Mesenchymal stem cell (in vitro differentiated cells and primary cell): Measurements from ENCODE around the gene IFI44L.

Experiments
- DNase-seq: peaks from one replicate; pipeline ENCODE4 v3.0.0-alpha.2; 2013
- H2AFZ ChIP-seq: one replicate; pipeline ENCODE4 v1.6.1; 2013; ENCODE audit warnings: low read depth, mild to moderate bottlenecking, control low read depth, inconsistent platforms, low read length, moderate library complexity
- H2AK5ac ChIP-seq: 2 replicates; pipeline ENCODE4 v1.6.1; 2013; ENCODE audit warnings: low read length, moderate library complexity, mild to moderate bottlenecking, inconsistent platforms; ENCODE audit not compliant: severe bottlenecking
- H2BK120ac ChIP-seq: one replicate; pipeline ENCODE4 v1.6.1; 2013; ENCODE audit warnings: low read depth, mild to moderate bottlenecking, inconsistent platforms, low read length, moderate library complexity
- H2BK12ac ChIP-seq, 2 experiments: one replicate each; pipeline ENCODE4 v1.6.1; 2013; ENCODE audit warnings: inconsistent platforms in 2 of 2, low read length in 2 of 2, mild to moderate bottlenecking in 2 of 2, moderate library complexity in 2 of 2, control low read depth in 1 of 2
- H2BK15ac ChIP-seq: one replicate; pipeline ENCODE4 v1.6.1; 2013; ENCODE audit warnings: mild to moderate bottlenecking, low read depth, inconsistent platforms; ENCODE audit not compliant: poor library complexity, severe bottlenecking
- H2BK5ac ChIP-seq: 2 replicates; pipeline ENCODE4 v1.6.1; 2013; ENCODE audit warnings: low read depth, mild to moderate bottlenecking, low read length, control low read depth, inconsistent platforms; ENCODE audit not compliant: poor library complexity, severe bottlenecking
- H3K14ac ChIP-seq, 2 experiments: one replicate each; pipeline ENCODE4 v1.6.1; 2013; ENCODE audit warnings: inconsistent platforms in 2 of 2, low read length in 2 of 2, control low read depth in 1 of 2, mild to moderate bottlenecking in 1 of 2, moderate library complexity in 1 of 2
- H3K18ac ChIP-seq, 2 experiments: one replicate each; pipeline ENCODE4 v1.6.1; 2013; ENCODE audit warnings: inconsistent platforms in 2 of 2, low read length in 2 of 2, control low read depth in 1 of 2, low read depth in 1 of 2, mild to moderate bottlenecking in 1 of 2
- H3K23ac ChIP-seq, 2 experiments: one replicate each; pipeline ENCODE4 v1.6.1; 2013; ENCODE audit warnings: inconsistent platforms in 2 of 2, low read length in 2 of 2, mild to moderate bottlenecking in 2 of 2, moderate library complexity in 2 of 2, control low read depth in 1 of 2
- H3K27ac ChIP-seq: 2 replicates; pipeline ENCODE4 v1.5.1; 2013; ENCODE audit warnings: mild to moderate bottlenecking, moderate library complexity, low read length, control low read depth, inconsistent platforms; ENCODE audit not compliant: poor library complexity, severe bottlenecking
- H3K27me3 ChIP-seq, 2 experiments: 2 replicates each; pipeline versions ENCODE4 v1.6.1 to v1.7.0; 2013; ENCODE audit warnings: low read length in 2 of 2, mild to moderate bottlenecking in 2 of 2, moderate library complexity in 2 of 2, control low read depth in 1 of 2, inconsistent platforms in 1 of 2; ENCODE audit not compliant: control insufficient read depth in 1 of 2, insufficient read depth in 1 of 2
- H3K36me3 ChIP-seq, 2 experiments: 2 replicates each; pipeline versions ENCODE4 v1.6.1 to v1.7.0; 2013; ENCODE audit warnings: low read length in 2 of 2, control low read depth in 1 of 2, inconsistent platforms in 1 of 2, low read depth in 1 of 2, mild to moderate bottlenecking in 1 of 2; ENCODE audit not compliant: insufficient read depth in 2 of 2, control insufficient read depth in 1 of 2
- H3K4ac ChIP-seq, 2 experiments: one replicate each; pipeline ENCODE4 v1.6.1; 2013; ENCODE audit warnings: inconsistent platforms in 2 of 2, low read length in 2 of 2, mild to moderate bottlenecking in 2 of 2, moderate library complexity in 2 of 2, control low read depth in 1 of 2, low read depth in 1 of 2
- H3K4me1 ChIP-seq: 2 replicates; pipeline ENCODE4 v1.6.1; 2013; ENCODE audit warnings: low read depth, low read length, control low read depth; ENCODE audit not compliant: control insufficient read depth, insufficient read depth
- H3K4me2 ChIP-seq: 2 replicates; pipeline ENCODE4 v1.6.1; 2013; ENCODE audit warnings: low read length, mild to moderate bottlenecking, inconsistent platforms; ENCODE audit not compliant: poor library complexity, severe bottlenecking
- H3K4me3 ChIP-seq, 2 experiments: 2 replicates each; pipeline versions ENCODE4 v1.5.1 to v1.7.0; 2013; ENCODE audit warnings: low read length in 2 of 2, mild to moderate bottlenecking in 2 of 2, control low read depth in 1 of 2, low read depth in 1 of 2; ENCODE audit not compliant: insufficient read depth in 1 of 2
- H3K79me1 ChIP-seq: replicated peaks from 2 replicates; pipeline ENCODE4 v1.6.1; 2013; ENCODE audit warnings: mild to moderate bottlenecking, control low read depth, low read length, inconsistent platforms; ENCODE audit not compliant: poor library complexity, severe bottlenecking
- H3K9ac ChIP-seq: 2 replicates; pipeline ENCODE4 v1.7.0; 2013; ENCODE audit warnings: mild to moderate bottlenecking, low read length, moderate library complexity
- H3K9me3 ChIP-seq: 2 replicates; pipeline ENCODE4 v1.7.0; 2013; ENCODE audit warnings: mild to moderate bottlenecking, low read length; ENCODE audit not compliant: control insufficient read depth
- H4K8ac ChIP-seq: one replicate; pipeline ENCODE4 v1.6.1; 2013; ENCODE audit warnings: inconsistent platforms, mild to moderate bottlenecking, low read length, moderate library complexity
- H4K91ac ChIP-seq: one replicate; pipeline ENCODE4 v1.6.1; 2013; ENCODE audit warnings: mild to moderate bottlenecking, low read length, inconsistent platforms
- WGBS: methylation state at CpG from one replicate; pipeline ENCODE4 v1.1.7; 2013; ENCODE audit warnings: mixed read lengths; 5-methylcytosine and 5-hydroxymethylcytosine counted together

The IFI44L gene

DNA sequence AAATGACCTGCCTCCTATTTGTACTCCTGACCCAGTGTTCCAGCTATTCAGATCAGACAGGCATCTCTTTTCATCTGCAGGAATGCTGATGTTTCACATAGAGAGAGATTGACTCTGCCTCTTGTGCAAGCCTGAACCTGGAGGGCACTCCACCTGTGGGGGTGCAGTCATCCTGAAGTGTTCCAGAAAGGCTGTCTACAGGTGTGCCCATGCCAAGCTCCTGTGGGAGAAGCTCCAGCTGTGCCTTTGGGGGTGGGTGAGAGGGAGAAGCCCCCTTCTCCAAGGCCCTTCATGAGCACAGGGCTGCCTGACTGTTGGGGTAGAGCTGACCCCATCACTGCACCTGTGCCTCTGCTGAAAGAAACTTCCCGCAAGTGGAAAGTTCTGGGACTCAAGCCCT, 52.2 kb downstream of the IFI44L start:
- DNase-seq: no peak
- Histone ChIP-seq H2AFZ (no peak overlapping the region), H4K8ac (no peak overlapping the region), H3K36me3 (no peaks in the 10 kb centered on the region), H3K79me1 (no peaks in the 10 kb centered on the region), H2BK120ac (no peak overlapping the region), H3K18ac (no peak overlapping the region), H3K9ac (no peak overlapping the region), H3K4ac (no peak overlapping the region), H3K14ac (no peak overlapping the region), H4K91ac (no peak overlapping the region), H3K27ac (no peak overlapping the region), H3K4me1 (no peaks in the 10 kb centered on the region), H2AK5ac (no peak overlapping the region), H3K4me2 (no peak overlapping the region), H3K27me3 (no peaks in the 10 kb centered on the region), H3K9me3 (no peaks in the 10 kb centered on the region), H2BK12ac (no peak overlapping the region), H3K4me3 (no peak overlapping the region), H2BK5ac (no peak overlapping the region), H2BK15ac (no peak overlapping the region), H3K23ac (no peak overlapping the region)
- 52% methylated on average over 1 of the region's 1 CpG for WGBS

GRCh38 chr1:78673120-78673519, 52.9 kb downstream of the IFI44L start:
- Histone ChIP-seq H2AK5ac (no peak overlapping the region), H3K9ac (no peak overlapping the region), H2AFZ (no peak overlapping the region), H3K18ac (no peak overlapping the region), H2BK12ac (no peak overlapping the region), H2BK5ac (no peak overlapping the region), H3K4me2 (no peak overlapping the region), H3K9me3 (no peaks in the 10 kb centered on the region), H3K4me1 (no peaks in the 10 kb centered on the region), H3K36me3 (no peaks in the 10 kb centered on the region), H3K4me3 (no peak overlapping the region), H3K4ac (no peak overlapping the region), H3K14ac (no peak overlapping the region), H3K79me1 (no peaks in the 10 kb centered on the region), H3K23ac (no peak overlapping the region), H2BK120ac (no peak overlapping the region), H2BK15ac (no peak overlapping the region), H4K91ac (no peak overlapping the region), H4K8ac (no peak overlapping the region), H3K27ac (no peak overlapping the region), H3K27me3 (no peaks in the 10 kb centered on the region)
- no peak for DNase-seq
- WGBS: 76% methylated on average over 5 of the region's 5 CpGs

DNA sequence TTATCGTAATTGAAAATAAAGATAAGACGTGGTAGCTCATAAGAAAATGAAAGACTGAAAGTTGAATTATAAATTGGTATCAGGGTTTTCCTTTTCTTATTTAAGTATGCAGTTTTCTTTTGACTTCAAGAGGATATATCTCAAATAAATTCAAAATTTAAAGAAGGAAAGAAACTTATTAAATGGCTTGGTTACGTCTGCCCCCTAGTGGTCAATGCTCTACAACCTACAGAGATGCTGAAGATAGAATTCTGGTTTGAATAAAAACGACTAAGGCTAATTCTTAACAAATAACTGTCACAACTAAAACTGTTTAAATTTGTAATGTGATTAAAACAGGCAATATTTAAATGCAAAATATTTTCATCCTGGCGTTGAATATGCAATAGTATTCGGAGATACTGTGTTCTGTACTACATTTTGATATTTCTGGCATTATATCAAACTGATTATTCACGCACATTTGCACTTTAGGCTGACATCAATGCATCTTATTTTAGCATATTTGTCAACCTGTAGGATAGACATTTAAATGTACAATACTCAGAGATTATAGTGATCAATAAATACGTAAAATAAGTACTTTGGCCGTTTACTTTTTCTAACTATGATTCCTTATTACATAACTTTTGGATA, 56.2 kb downstream of the IFI44L start:
- 58% methylated on average over 2 of the region's 9 CpGs for WGBS
- Histone ChIP-seq H3K79me1 (no peaks in the 10 kb centered on the region), H3K27me3 (no peaks in the 10 kb centered on the region), H2BK15ac (no peak overlapping the region), H2AFZ (no peak overlapping the region), H3K9ac (peak overlapping the region; percentile 11), H3K23ac (no peak overlapping the region), H2BK12ac (no peak overlapping the region), H3K18ac (no peak overlapping the region), H2BK120ac (no peak overlapping the region), H3K27ac (no peak overlapping the region), H3K4ac (no peak overlapping the region), H3K4me2 (no peak overlapping the region), H3K9me3 (no peaks in the 10 kb centered on the region), H2AK5ac (no peak overlapping the region), H4K91ac (no peak overlapping the region), H3K4me3 (no peak overlapping the region), H3K36me3 (no peaks in the 10 kb centered on the region), H3K4me1 (no peaks in the 10 kb centered on the region), H4K8ac (no peak overlapping the region), H2BK5ac (no peak overlapping the region), H3K14ac (no peak overlapping the region)
- peak; percentile 64 for DNase-seq

GRCh38 chr1:78676993-78677392, 56.7 kb downstream of the IFI44L start:
- Histone ChIP-seq H4K8ac (no peak overlapping the region), H3K14ac (no peak overlapping the region), H3K9ac (no peak overlapping the region), H3K27me3 (no peaks in the 10 kb centered on the region), H3K18ac (no peak overlapping the region), H3K9me3 (no peaks in the 10 kb centered on the region), H3K4me2 (no peak overlapping the region), H2BK12ac (no peak overlapping the region), H2AK5ac (no peak overlapping the region), H4K91ac (no peak overlapping the region), H3K4me1 (no peaks in the 10 kb centered on the region), H3K23ac (no peak overlapping the region), H2BK5ac (no peak overlapping the region), H3K27ac (no peak overlapping the region), H3K4me3 (no peak overlapping the region), H2AFZ (no peak overlapping the region), H3K36me3 (no peaks in the 10 kb centered on the region), H2BK120ac (no peak overlapping the region), H3K79me1 (no peaks in the 10 kb centered on the region), H2BK15ac (no peak overlapping the region), H3K4ac (no peak overlapping the region)
- no peak for DNase-seq
- WGBS: 61% methylated on average over 2 of the region's 3 CpGs
